Activated CD8-positive, alpha-beta memory T cell treated with anti-CD3 and anti-CD28 coated beads, Interleukin-2, amount 50 U/mL, for 24 hours (primary cell): ENCODE data around the gene ADAM22.

Experiments used
- DNase-seq: peaks from one replicate; pipeline ENCODE4 v3.0.0-alpha.2; 2020; ENCODE audit errors: extremely low read depth

Gene ADAM22

GRCh38 chr7:88167223-88167622, 233.2 kb downstream of the ADAM22 start:
- DNase-seq, result no peak

DNA sequence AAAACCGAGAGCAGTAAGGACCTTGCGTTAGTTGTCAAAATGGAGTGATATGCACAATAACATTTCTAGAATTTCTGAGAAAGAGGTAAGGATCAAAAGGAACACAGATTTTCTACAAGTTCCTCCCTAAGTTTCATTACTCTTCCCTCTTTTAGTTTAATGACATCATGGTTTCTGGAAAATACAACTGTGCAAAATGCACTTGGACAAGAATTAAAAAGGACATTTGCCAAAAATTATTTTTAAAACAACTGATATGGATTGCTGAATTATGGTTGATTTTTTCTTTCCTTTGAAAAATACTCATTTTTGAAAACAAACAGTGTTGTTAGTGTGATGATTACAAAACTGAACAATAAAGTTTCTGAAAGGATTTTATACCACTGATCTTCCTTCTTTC, 233.7 kb downstream of the ADAM22 start:
- DNase-seq, result no peak

- no peak for DNase-seq
Measured at GRCh38 chr7:88169717-88170320, 235.8 kb downstream of the ADAM22 start.

- DNase-seq, result no peak
Measured at GRCh38 chr7:88172842-88173241, 238.8 kb downstream of the ADAM22 start.

GRCh38 chr7:88176190-88176589, 242.1 kb downstream of the ADAM22 start:
- no peak for DNase-seq

- no peak for DNase-seq
Measured at GRCh38 chr7:88183051-88183450, 249.0 kb downstream of the ADAM22 start.

DNA sequence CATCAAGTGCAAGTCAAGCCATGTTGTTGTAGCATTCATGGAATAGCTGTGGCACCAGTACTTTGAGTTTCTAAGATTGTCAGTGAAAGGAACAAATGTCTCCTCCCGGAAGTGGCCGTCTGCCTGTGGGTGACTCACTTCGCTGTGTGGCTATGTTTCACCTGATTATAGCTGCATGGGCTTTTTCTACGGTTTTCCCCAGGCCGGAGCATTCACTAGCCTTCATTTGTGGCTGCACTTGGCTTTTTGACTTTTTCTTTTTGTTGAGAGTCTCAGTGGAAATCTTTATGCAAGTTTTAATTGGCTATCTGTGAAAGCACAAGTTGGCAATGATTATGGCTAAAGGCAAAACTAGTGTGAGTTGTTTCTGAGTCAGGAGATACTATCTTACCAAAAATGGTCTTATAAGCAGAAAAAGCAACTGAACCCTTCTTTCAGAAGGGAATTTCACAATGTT, 250.8 kb downstream of the ADAM22 start:
- no peak for DNase-seq

DNA sequence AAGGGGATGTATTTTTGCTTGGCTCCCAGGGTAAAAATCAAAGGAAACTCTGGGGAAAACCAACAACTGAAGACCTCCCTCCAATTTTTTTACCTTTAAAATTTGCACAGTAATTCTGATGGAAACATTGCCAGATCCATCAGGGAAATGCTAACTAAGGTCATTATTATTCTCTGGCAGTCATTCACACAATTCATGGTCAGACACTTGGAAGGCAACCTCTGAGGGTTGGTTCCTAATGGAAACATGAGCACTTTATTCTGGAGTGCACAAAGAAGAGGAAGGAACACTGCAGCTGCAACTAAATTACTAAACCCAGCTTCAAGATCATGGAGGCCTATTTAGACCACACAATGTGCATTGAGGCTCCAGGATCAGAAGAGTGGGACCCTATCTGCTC, 251.6 kb downstream of the ADAM22 start:
- DNase-seq, result no peak

DNA sequence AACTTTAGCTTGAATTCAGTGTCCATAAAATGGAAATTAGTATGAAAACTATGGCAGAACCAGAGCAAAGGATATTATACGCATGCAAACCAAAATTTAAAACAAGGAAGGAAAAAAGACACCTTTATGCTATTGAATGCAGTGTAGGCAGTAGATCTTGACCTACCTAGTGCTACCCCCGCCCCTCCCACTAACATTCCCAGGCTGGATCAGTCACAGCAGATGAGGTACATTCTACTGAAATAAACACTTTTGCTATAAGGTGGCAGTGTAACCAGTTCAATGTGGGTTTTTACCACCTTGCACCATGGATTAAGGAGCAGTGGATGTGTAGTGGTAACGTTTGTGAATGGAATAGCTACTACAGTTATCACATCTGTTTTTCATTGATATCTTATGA, 257.9 kb downstream of the ADAM22 start:
- no peak for DNase-seq

DNA sequence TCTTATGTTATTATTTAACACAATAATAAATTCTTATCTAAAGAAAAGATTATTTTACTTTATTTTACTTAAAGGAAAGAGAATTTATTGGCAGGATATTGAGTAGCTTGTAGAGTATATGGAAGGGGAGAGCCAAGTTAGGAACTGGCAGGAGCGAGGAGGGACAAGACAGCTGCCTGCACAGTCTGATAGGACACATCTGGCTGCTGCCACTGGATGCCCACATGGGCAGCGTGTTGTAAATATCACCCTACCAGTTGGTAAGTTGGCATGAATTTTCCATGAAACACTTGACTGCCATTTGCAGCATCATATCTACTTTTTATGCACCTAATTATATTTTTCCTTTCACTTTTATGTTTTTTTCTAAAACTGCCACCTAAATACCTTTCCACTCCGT, 266.2 kb downstream of the ADAM22 start:
- DNase-seq, result no peak

- DNase-seq, result no peak
Measured at GRCh38 chr7:88200789-88201188, 266.7 kb downstream of the ADAM22 start.

DNA sequence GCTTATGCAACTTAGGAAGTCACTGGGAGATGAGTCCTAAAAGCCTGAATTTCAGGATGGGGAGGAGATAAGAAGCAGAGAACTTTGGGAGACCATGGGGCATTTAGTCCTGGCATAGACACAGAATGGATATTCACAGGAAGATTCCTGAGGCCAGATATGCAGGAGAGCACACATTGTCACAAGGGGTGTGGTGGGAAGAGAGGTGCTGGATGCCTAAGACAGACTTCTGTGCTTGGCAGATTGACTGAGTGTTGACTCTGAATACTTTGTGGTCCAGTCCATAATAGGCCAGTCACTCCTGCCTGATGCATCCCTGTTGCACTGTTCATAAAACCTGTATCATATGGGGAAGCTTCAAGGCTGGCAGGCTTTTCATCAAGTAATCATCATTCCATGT, 267.3 kb downstream of the ADAM22 start:
- DNase-seq, result no peak

- no peak for DNase-seq
Measured at GRCh38 chr7:88202278-88202677, 268.2 kb downstream of the ADAM22 start.

- no peak for DNase-seq
Measured at GRCh38 chr7:88202799-88203198, 268.7 kb downstream of the ADAM22 start.

DNA sequence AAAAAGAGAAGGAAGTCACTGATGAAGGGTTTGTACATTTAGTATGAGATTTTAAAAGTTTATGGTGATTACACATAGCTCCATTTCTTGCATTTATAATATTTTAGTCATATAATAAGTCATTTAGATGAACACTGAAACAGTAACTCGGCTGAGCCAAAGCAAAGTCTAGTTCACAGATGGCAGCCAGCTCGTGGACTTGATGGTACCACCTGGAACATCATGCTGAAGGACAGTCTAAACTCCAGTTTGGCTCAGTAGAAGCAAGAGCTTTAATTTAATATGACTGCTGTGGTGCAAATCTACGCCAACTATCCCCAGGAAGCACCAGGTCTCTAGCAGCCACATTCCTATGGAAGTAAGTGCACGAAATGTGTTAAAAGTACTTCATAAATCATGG, 269.4 kb downstream of the ADAM22 start:
- DNase-seq, result no peak

DNA sequence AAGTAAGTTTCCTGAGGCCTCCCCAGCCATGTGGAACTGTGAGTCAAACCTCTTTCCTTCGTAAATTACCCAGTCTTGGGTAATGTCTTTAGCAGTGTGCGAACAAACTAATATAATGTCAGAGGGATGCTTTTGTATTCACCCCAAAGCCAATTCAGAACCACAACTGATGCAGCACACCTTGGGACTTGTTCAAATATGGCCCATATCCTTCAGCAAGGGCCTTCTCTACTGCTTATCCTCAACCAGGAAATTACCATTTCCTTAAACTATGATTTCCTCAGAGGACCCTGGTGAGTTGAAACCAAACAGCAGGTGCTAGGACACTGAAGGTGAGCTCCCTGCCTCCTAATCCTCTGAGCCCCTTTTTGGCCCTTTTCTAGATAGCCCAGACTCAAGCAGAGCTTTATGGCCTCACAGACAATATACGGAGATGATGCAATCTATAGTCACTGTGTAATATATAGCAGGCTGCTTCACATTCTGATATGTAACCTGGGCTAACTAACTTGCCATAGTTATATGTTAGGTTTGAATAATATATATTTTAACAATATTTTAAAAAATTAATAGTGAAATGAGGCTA, 270.6 kb downstream of the ADAM22 start:
- DNase-seq, result no peak

DNA sequence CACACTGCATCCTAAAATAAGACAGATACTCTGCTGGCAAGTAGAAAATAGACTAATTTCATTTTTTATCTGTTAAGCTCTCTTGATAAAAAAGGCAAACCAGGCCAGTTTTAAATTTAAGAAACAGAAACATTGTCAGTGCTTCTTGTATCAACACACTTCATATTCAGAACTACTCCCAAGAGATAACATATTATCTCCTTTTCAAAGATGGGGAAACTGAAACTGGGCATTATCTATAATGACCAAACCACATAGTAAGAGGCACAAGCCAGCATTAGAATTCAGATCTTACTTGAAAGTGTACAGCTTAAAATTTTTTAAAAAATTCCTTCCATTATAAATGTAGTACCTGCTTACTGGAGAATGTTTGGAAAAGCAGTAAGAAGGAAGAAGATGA, 271.1 kb downstream of the ADAM22 start:
- DNase-seq, result no peak

DNA sequence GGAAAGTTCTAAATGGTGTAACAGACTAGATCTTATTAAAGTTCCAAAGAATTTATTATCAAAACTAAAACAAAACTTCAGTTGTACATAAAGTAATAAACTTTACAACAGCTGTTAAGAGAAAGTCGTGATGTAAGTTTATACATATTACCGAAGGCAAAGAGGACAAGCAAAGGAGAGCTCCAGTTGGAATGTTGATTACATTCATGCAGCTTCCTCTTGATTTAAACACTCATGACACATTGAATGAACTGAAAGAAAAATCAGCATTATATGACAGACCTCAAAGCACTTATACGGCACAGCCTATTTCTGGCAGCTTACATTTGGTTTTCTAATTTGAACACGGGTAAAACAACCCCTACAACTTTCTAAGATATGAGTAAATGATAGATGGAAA, 272.2 kb downstream of the ADAM22 start:
- DNase-seq, result no peak

- DNase-seq, result no peak
Measured at GRCh38 chr7:88208521-88208920, 274.5 kb downstream of the ADAM22 start.

GRCh38 chr7:88212918-88213317, 278.9 kb downstream of the ADAM22 start:
- no peak for DNase-seq

DNA sequence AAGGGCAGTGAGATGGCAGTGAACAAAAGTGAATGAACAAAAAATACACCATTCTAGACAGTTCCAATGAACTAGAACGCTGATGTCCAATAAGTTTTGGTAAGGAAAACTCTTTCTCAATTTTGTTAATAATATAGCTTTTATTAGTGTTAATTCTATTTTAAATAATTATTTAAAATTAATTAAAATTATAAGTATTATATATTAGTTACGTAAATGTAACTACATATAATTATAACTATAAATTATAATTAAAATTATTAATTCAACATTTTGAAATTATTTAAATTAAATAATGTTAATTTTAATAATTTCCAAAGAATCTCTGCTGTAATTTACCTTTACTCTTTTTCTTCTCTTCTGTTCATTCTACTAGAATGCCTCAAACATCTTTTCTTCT, 280.4 kb downstream of the ADAM22 start:
- no peak for DNase-seq

GRCh38 chr7:88215295-88215694, 281.2 kb downstream of the ADAM22 start:
- DNase-seq, result no peak

DNA sequence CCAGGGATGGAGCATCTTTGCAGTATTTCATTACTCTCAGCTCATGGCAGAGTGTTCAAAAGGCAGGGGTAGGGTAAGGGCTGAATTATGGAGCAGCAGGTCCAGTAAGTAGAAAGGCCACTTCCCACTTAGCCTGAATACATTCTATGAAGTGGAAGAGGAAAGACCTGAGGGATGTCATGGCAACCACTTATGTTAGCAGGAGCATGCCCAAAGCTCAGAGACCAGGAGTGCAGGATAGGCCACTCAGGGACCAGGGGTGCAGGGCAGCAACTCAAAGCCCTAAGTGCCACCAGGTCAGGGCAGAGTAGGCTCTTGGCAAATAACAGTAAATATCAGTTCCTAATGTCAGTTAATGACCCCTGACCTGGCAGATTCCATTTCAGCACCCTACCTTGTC, 282.2 kb downstream of the ADAM22 start:
- no peak for DNase-seq
